Panc1 (cell line): ENCODE results near the gene SUV39H1.

ENCODE experiments used
- CTCF ChIP-seq: fragments of 450-650 bp; IDR thresholded peaks from 2 replicates; pipeline ENCODE4 v1.5.1; 2017; ENCODE audit warnings: mild to moderate bottlenecking
- POLR2AphosphoS5 ChIP-seq: IDR thresholded peaks from 2 replicates; pipeline ENCODE4 v1.6.1; 2012; ENCODE audit warnings: mild to moderate bottlenecking, low read depth, low read length, moderate library complexity

GRCh38 chrX:48709522-48710112 lies 13.1 kb downstream of the SUV39H1 start:
- TF ChIP-seq CTCF (no peak), POLR2AphosphoS5 (no peak; the same call in 1 of the 2 replicates)
